Spleen (tissue), 3 donors: ENCODE measurements around the gene JOSD2.

Source experiments
- POLR2A ChIP-seq, 3 donors: fragments of 450-650 bp; IDR thresholded peaks; one replicate each; pipeline ENCODE4 v1.5.1; 2017; ENCODE audit warnings: antibody characterized with exemption in 3 of 3, mild to moderate bottlenecking in 1 of 3
- POLR2AphosphoS5 ChIP-seq, 3 donors: sonication (generic); formaldehyde crosslinking; IDR thresholded peaks; one replicate each; pipeline ENCODE4 v1.5.1; 2017; ENCODE audit warnings: antibody characterized with exemption in 3 of 3

- no peak for TF ChIP-seq POLR2AphosphoS5 (IDR thresholded peaks at IDR 0.05)
- TF ChIP-seq POLR2A (IDR thresholded peaks at IDR 0.05), result no peak
Measured at GRCh38 chr19:50537306-50537685, 26.3 kb upstream of the JOSD2 start.
